Endothelial cell of umbilical vein (primary cell): ENCODE data around the gene NRXN3.

Source experiments
- CTCF ChIP-seq, 2 donors: IDR thresholded peaks; 1 replicate in 1 of 2; 2 replicates in 1 of 2; pipeline ENCODE4 v1.5.1; 2011; ENCODE audit warnings: low read length in 2 of 2, mild to moderate bottlenecking in 2 of 2, moderate library complexity in 2 of 2, control low read depth in 1 of 2, inconsistent platforms in 1 of 2, low read depth in 1 of 2; ENCODE audit not compliant: insufficient read depth in 1 of 2; ENCODE audit errors: extremely low read depth in 1 of 2
- EZH2 ChIP-seq: IDR thresholded peaks from 2 replicates; pipeline ENCODE4 v1.6.1; 2012; ENCODE audit warnings: borderline replicate concordance, low read depth, mild to moderate bottlenecking, moderate library complexity, low read length, inconsistent platforms; ENCODE audit not compliant: severe bottlenecking
- JUN ChIP-seq: IDR thresholded peaks from 2 replicates; pipeline ENCODE4 v1.6.1; 2011; ENCODE audit warnings: borderline replicate concordance, low read depth; ENCODE audit not compliant: insufficient read length, insufficient read depth
- POLR2A ChIP-seq: IDR thresholded peaks from 2 replicates; pipeline ENCODE4 v1.6.1; 2012; ENCODE audit warnings: low read depth, mild to moderate bottlenecking, control low read depth, low read length
- POLR2AphosphoS5 ChIP-seq: IDR thresholded peaks from 2 replicates; pipeline ENCODE4 v1.6.1; 2012; ENCODE audit warnings: low read depth, mild to moderate bottlenecking, control low read depth, low read length, moderate library complexity; ENCODE audit not compliant: insufficient read depth
- TF ChIP-seq, protein P1 (sequence below): IDR thresholded peaks from 2 replicates; pipeline ENCODE4 v1.6.1; 2011; ENCODE audit not compliant: insufficient read depth, insufficient read length

DNA sequence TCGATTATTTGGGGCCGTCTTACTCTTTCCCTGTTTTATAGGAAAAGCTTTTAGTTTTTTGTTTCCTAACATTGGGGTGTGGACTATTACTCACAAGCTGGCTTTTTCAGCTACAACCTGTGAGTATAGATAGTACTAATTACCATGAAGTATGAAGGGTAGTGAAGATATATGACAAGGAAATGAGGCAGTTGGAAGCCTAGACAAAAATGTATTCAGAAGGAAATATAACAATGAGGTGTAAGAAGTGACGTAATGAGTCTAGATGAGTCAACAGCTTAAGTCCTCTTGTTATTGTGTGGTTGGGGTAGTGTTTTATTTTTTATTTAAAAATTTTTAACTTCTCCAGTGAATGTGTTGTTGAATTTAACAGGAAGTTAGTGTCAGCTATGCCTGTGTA lies 804.5 kb downstream of the NRXN3 start:
- no peak for TF ChIP-seq CTCF (IDR thresholded peaks at IDR 0.05; ENCODE audit: extremely low read depth in 1 of 2, insufficient read depth in 1 of 2, low read depth in 1 of 2, low read length in 2 of 2)
- no peak for TF ChIP-seq POLR2A
- no peak for TF ChIP-seq EZH2
- TF ChIP-seq, protein P1, sequence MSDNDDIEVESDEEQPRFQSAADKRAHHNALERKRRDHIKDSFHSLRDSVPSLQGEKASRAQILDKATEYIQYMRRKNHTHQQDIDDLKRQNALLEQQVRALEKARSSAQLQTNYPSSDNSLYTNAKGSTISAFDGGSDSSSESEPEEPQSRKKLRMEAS = no peak
- TF ChIP-seq JUN = peak; percentile 95
- TF ChIP-seq POLR2AphosphoS5 = no peak
